Measurements from ENCODE around the gene LCE3E.

The LCE3E gene

GRCh38 chr1:152517237-152517811, 49.3 kb downstream of the LCE3E start:
- no peak overlapping the region for H3K4me3 ChIP-seq (replicated peaks; ENCODE audit: low read depth, low read length)
- peak; percentile 1 for DNase-seq (ENCODE audit: low read depth)
- TF ChIP-seq CTCF (IDR thresholded peaks at IDR 0.05; ENCODE audit: low read length, missing control alignments): no peak

GRCh38 chr1:152516082-152516481, 50.5 kb downstream of the LCE3E start:
- H3K4me3 ChIP-seq (replicated peaks; ENCODE audit: low read depth, low read length): no peak overlapping the region
- TF ChIP-seq CTCF (IDR thresholded peaks at IDR 0.05; ENCODE audit: low read length, missing control alignments): no peak
- DNase-seq (ENCODE audit: low read depth): no peak
